ENCODE data around the gene SLC41A2. TPM values are rescaled to one million over a fixed set of nuclear protein-coding genes. Genes with fewer than 3 reads are reported as not detected.

Gene SLC41A2
- total and polyA plus RNA-seq, 9 donors: 1.3 to 13.4 (median 2.6) TPM

DNA sequence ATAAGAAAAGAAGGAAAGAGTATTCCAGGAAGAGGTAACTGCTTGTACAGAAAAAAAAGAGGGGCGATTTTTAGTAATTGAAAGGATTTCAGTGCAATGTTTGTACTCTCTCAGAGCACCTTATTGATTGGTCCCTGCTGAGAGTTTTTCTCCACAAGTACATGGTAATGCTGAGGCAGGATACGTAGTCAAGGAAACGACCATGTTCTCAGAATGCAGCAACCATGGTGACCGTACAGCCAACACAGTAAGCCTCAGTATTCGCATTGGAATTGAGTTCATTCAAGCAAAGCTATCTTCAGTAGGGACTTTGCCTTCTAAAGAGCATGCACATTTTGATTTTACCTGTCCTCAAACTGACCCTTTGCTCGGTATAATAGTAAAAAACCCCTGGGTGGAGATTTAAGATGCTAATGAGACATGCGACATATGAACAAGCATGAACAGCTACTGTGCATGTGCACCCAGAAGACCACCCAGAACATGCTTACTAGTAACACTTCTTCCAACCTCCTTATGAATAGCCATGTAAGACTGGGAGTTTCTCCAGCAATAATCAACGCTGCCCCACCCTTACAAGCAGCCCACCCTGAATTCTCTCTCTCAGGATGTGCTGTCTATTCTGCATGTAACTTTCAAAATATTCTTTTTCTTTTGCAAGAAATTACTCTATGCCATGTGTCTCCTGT lies 6.2 kb upstream of the SLC41A2 start:
- H3K4me1 ChIP-seq (ENCODE audit: control insufficient read depth, insufficient read depth, low read length): no peaks in the 10 kb centered on the region
- peak; percentile 52 for DNase-seq
- no peaks in the 10 kb centered on the region for H3K36me3 ChIP-seq (ENCODE audit: control insufficient read depth, insufficient read depth, low read length)
- H3K27me3 ChIP-seq (ENCODE audit: control insufficient read depth, insufficient read depth, low read length): peaks cover 7% of the 10 kb centered on the region
- H3K27ac ChIP-seq (ENCODE audit: low read length): no peak overlapping the region
- peaks cover 5% of the 10 kb centered on the region for H3K9me3 ChIP-seq (replicated peaks; ENCODE audit: control insufficient read depth, low read depth, low read length)
- 41% methylated on average over 3 of the region's 8 CpGs for WGBS (ENCODE audit: insufficient coverage)
- no peak overlapping the region for H3K4me3 ChIP-seq (ENCODE audit: low read length)

- Histone ChIP-seq H3K36me3 (ENCODE audit: control insufficient read depth, insufficient read depth, low read length) (no peaks in the 10 kb centered on the region), H3K27me3 (ENCODE audit: control insufficient read depth, insufficient read depth, low read length) (peaks cover 7% of the 10 kb centered on the region), H3K27ac (ENCODE audit: low read length) (no peak overlapping the region), H3K4me3 (ENCODE audit: low read length) (no peak overlapping the region), H3K9me3 (replicated peaks; ENCODE audit: control insufficient read depth, low read depth, low read length) (peaks cover 5% of the 10 kb centered on the region), H3K4me1 (ENCODE audit: control insufficient read depth, insufficient read depth, low read length) (peaks cover 2% of the 10 kb centered on the region)
- 92% methylated on average over 2 of the region's 6 CpGs for WGBS (ENCODE audit: insufficient coverage)
- DNase-seq: no peak
Observed at GRCh38 chr12:104963757-104964156, 5.7 kb upstream of the SLC41A2 start.

DNA sequence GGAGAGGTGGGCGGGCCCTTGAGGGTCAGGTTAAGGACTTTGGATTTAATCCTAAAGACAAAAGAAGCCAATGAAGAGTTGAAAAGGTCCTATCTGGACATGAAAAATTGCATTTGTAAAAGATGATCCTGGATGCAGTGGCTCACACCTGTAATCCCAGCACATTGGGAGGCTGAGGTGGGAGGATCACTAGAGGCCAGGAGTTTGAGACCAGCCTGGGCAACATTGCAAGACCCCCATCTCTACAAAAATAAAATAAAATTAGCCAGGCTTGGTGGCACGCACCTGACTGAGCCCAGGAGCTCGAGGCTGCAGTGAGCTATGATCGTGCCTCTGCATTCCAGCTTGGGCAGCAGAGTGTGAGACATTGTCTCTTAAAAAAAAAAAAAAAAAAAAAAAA lies 2.4 kb upstream of the SLC41A2 start:
- H3K27me3 ChIP-seq (ENCODE audit: control insufficient read depth, insufficient read depth, low read length): peaks cover 20% of the 10 kb centered on the region
- H3K36me3 ChIP-seq (ENCODE audit: control insufficient read depth, insufficient read depth, low read length): no peaks in the 10 kb centered on the region
- H3K27ac ChIP-seq (ENCODE audit: low read length): no peak overlapping the region
- no peaks in the 10 kb centered on the region for H3K9me3 ChIP-seq (replicated peaks; ENCODE audit: control insufficient read depth, low read depth, low read length)
- no peak for DNase-seq
- H3K4me3 ChIP-seq (ENCODE audit: low read length): no peak overlapping the region
- 95% methylated on average over 4 of the region's 4 CpGs for WGBS (ENCODE audit: insufficient coverage)
- peaks cover 6% of the 10 kb centered on the region for H3K4me1 ChIP-seq (ENCODE audit: control insufficient read depth, insufficient read depth, low read length)

DNA sequence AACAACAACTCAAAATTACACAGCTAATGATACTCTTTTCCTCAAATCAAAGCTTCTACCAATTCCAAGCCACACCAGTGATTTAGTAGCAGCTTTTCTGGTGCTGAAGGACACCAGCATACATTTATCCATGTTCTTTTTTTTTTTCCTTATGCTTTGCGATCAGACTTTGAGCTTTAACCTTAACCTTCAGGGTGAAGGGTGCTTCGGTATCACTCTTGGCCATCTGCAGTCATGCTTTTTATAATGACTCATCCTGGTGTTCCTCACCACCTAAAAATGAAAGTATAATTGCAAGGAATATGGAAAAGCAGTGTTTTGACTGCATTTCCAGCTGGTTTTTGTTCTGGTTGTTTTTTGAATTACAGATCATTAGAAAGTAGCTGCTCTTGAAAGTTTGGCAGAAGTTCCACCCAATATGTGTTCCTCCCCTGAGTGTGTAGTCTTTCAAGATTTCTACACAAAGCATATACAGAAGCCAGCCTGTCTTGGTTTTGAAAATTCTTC lies 1.3 kb upstream of the SLC41A2 start:
- no peak overlapping the region for H3K27ac ChIP-seq (ENCODE audit: low read length)

GRCh38 chr12:104958805-104959334 lies 780 bp upstream of the SLC41A2 start:
- Histone ChIP-seq H3K9me3 (replicated peaks; ENCODE audit: control insufficient read depth, low read depth, low read length) (no peaks in the 10 kb centered on the region), H3K27me3 (ENCODE audit: control insufficient read depth, insufficient read depth, low read length) (peaks cover 24% of the 10 kb centered on the region), H3K4me3 (ENCODE audit: low read length) (peak overlapping the region; percentile 65), H3K36me3 (ENCODE audit: control insufficient read depth, insufficient read depth, low read length) (no peaks in the 10 kb centered on the region), H3K4me1 (ENCODE audit: control insufficient read depth, insufficient read depth, low read length) (peaks cover 6% of the 10 kb centered on the region), H3K27ac (ENCODE audit: low read length) (peak overlapping the region; percentile 70)
- WGBS (ENCODE audit: insufficient coverage): 81% methylated on average over 6 of the region's 14 CpGs
- DNase-seq: no peak

More for the DNA sequence above, 1.3 kb upstream of the SLC41A2 start:
- Histone ChIP-seq H3K27me3 (ENCODE audit: control insufficient read depth, insufficient read depth, low read length) (peaks cover 24% of the 10 kb centered on the region), H3K9me3 (replicated peaks; ENCODE audit: control insufficient read depth, low read depth, low read length) (no peaks in the 10 kb centered on the region), H3K4me1 (ENCODE audit: control insufficient read depth, insufficient read depth, low read length) (peaks cover 6% of the 10 kb centered on the region), H3K36me3 (ENCODE audit: control insufficient read depth, insufficient read depth, low read length) (no peaks in the 10 kb centered on the region), H3K4me3 (ENCODE audit: low read length) (no peak overlapping the region)
- WGBS (ENCODE audit: insufficient coverage): no CpG with 5 or more reads among the region's 2 CpGs
- peak; percentile 79 for DNase-seq

- peak overlapping the region; percentile 76 for H3K4me3 ChIP-seq (ENCODE audit: low read length)
- H3K36me3 ChIP-seq (ENCODE audit: control insufficient read depth, insufficient read depth, low read length): no peaks in the 10 kb centered on the region
- peaks cover 6% of the 10 kb centered on the region for H3K4me1 ChIP-seq (ENCODE audit: control insufficient read depth, insufficient read depth, low read length)
- DNase-seq: no peak
- H3K27ac ChIP-seq (ENCODE audit: low read length): no peak overlapping the region
- 0% methylated on average over 30 of the region's 31 CpGs for WGBS (ENCODE audit: insufficient coverage)
- peaks cover 23% of the 10 kb centered on the region for H3K27me3 ChIP-seq (ENCODE audit: control insufficient read depth, insufficient read depth, low read length)
- H3K9me3 ChIP-seq (replicated peaks; ENCODE audit: control insufficient read depth, low read depth, low read length): no peaks in the 10 kb centered on the region
Observed at GRCh38 chr12:104957719-104958000, 430 bp downstream of the SLC41A2 start.

GRCh38 chr12:104956870-104957718 lies 996 bp downstream of the SLC41A2 start:
- peaks cover 6% of the 10 kb centered on the region for H3K4me1 ChIP-seq (ENCODE audit: control insufficient read depth, insufficient read depth, low read length)
- H3K4me3 ChIP-seq (ENCODE audit: low read length): peak overlapping the region; percentile 27
- no CpG with 5 or more reads among the region's 13 CpGs for WGBS (ENCODE audit: insufficient coverage)
- no peak overlapping the region for H3K27ac ChIP-seq (ENCODE audit: low read length)
- DNase-seq: peak; percentile 14
- H3K9me3 ChIP-seq (replicated peaks; ENCODE audit: control insufficient read depth, low read depth, low read length): no peaks in the 10 kb centered on the region
- peaks cover 23% of the 10 kb centered on the region for H3K27me3 ChIP-seq (ENCODE audit: control insufficient read depth, insufficient read depth, low read length)
- no peaks in the 10 kb centered on the region for H3K36me3 ChIP-seq (ENCODE audit: control insufficient read depth, insufficient read depth, low read length)

GRCh38 chr12:104955703-104956102 lies 2.4 kb downstream of the SLC41A2 start:
- no peak overlapping the region for H3K27ac ChIP-seq (ENCODE audit: low read length)
- H3K4me1 ChIP-seq (ENCODE audit: control insufficient read depth, insufficient read depth, low read length): peaks cover 6% of the 10 kb centered on the region
- peaks cover 23% of the 10 kb centered on the region for H3K27me3 ChIP-seq (ENCODE audit: control insufficient read depth, insufficient read depth, low read length)
- no peaks in the 10 kb centered on the region for H3K9me3 ChIP-seq (replicated peaks; ENCODE audit: control insufficient read depth, low read depth, low read length)
- H3K4me3 ChIP-seq (ENCODE audit: low read length): no peak overlapping the region
- DNase-seq: no peak
- WGBS (ENCODE audit: insufficient coverage): no CpG with 5 or more reads among the region's 2 CpGs
- H3K36me3 ChIP-seq (ENCODE audit: control insufficient read depth, insufficient read depth, low read length): no peaks in the 10 kb centered on the region

GRCh38 chr12:104953323-104953722 lies 4.8 kb downstream of the SLC41A2 start:
- WGBS (ENCODE audit: insufficient coverage): no CpG with 5 or more reads among the region's 2 CpGs

DNA sequence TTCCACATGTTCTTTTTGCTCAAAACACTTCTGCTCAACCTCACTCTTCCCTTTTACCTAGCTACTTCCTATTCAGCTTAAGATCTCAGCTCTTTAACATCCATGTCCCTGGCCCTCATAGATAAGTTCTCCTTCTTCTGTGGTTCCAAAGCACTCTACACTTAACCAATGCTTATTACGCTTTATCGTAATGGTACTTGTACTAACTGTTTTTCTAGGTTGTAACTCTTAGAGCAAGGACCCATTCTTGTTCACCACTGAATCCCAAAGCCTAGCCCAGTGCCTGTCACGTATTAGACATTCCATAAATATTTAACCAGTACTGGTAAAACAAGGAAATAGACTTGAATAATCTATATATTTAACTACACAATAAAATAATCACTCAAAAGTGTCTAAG lies 5.3 kb downstream of the SLC41A2 start:
- Histone ChIP-seq H3K36me3 (ENCODE audit: control insufficient read depth, insufficient read depth, low read length) (no peaks in the 10 kb centered on the region), H3K4me3 (ENCODE audit: low read length) (no peak overlapping the region), H3K4me1 (ENCODE audit: control insufficient read depth, insufficient read depth, low read length) (no peaks in the 10 kb centered on the region), H3K27me3 (ENCODE audit: control insufficient read depth, insufficient read depth, low read length) (peaks cover 15% of the 10 kb centered on the region), H3K9me3 (replicated peaks; ENCODE audit: control insufficient read depth, low read depth, low read length) (no peaks in the 10 kb centered on the region), H3K27ac (ENCODE audit: low read length) (no peak overlapping the region)
- no peak for DNase-seq
- no CpG with 5 or more reads among the region's 3 CpGs for WGBS (ENCODE audit: insufficient coverage)

More at GRCh38 chr12:104953323-104953722, 4.8 kb downstream of the SLC41A2 start:
- no peak for DNase-seq
- Histone ChIP-seq H3K27me3 (ENCODE audit: control insufficient read depth, insufficient read depth, low read length) (peaks cover 18% of the 10 kb centered on the region), H3K4me1 (ENCODE audit: control insufficient read depth, insufficient read depth, low read length) (no peaks in the 10 kb centered on the region), H3K27ac (ENCODE audit: low read length) (no peak overlapping the region), H3K36me3 (ENCODE audit: control insufficient read depth, insufficient read depth, low read length) (no peaks in the 10 kb centered on the region), H3K9me3 (replicated peaks; ENCODE audit: control insufficient read depth, low read depth, low read length) (no peaks in the 10 kb centered on the region), H3K4me3 (ENCODE audit: low read length) (no peak overlapping the region)

Data from muscle of leg (tissue), 11 donors.